Transverse colon (tissue), 4 donors: ENCODE results near the gene PARVA. TPM values are rescaled to one million over a fixed set of nuclear protein-coding genes. Genes with fewer than 3 reads are reported as not detected.

Experiments used
- DNase-seq: peaks from one replicate; pipeline ENCODE4 v3.0.0-alpha.2; 2019
- H3K27ac ChIP-seq, 4 donors: fragments of 200-600 bp; sonication (generic); 2 replicates each; pipeline ENCODE4 v1.5.1; 2016 to 2018; ENCODE audit warnings: inconsistent platforms in 4 of 4
- H3K27me3 ChIP-seq: fragments of 200-600 bp; sonication (generic); 2 replicates; pipeline ENCODE4 v1.5.1; 2017; ENCODE audit warnings: inconsistent platforms
- H3K36me3 ChIP-seq, 4 donors: fragments of 200-600 bp; sonication (generic); 2 replicates each; pipeline ENCODE4 v1.5.1; 2017 to 2019; ENCODE audit warnings: inconsistent platforms in 4 of 4
- H3K4me1 ChIP-seq, 4 donors: fragments of 200-600 bp; sonication (generic); 2 replicates each; pipeline ENCODE4 v1.5.1; 2017 to 2020; ENCODE audit warnings: inconsistent platforms in 4 of 4
- H3K4me3 ChIP-seq, 4 donors: fragments of 200-600 bp; sonication (generic); 1 replicate in 1 of 4; 2 replicates in 3 of 4; pipeline versions ENCODE4 v1.5.1 to v1.6.1; 2017 to 2019; ENCODE audit warnings: inconsistent platforms in 4 of 4
- H3K9me3 ChIP-seq, 2 donors: fragments of 200-600 bp; sonication (generic); 2 replicates each; pipeline ENCODE4 v1.5.1; 2017 to 2019; ENCODE audit warnings: inconsistent platforms in 2 of 2
- CTCF ChIP-seq, 5 experiments: fragments of 200-600 bp in 3 of 5; fragments of 450-650 bp in 2 of 5; sonication (generic) in 3 of 5; IDR thresholded peaks; 1 replicate in 2 of 5; 2 replicates in 3 of 5; pipeline ENCODE4 v1.5.1; 2016 to 2017; ENCODE audit warnings: antibody characterized with exemption in 5 of 5, inconsistent platforms in 3 of 5, mild to moderate bottlenecking in 2 of 5, moderate library complexity in 1 of 5
- EP300 ChIP-seq: sonication (generic); formaldehyde crosslinking; IDR thresholded peaks from one replicate; pipeline ENCODE4 v1.6.1; 2017; ENCODE audit warnings: antibody characterized with exemption, low read depth
- POLR2A ChIP-seq: fragments of 450-650 bp; IDR thresholded peaks from one replicate; pipeline ENCODE4 v1.6.1; 2016; ENCODE audit warnings: antibody characterized with exemption, mild to moderate bottlenecking, moderate library complexity
- POLR2AphosphoS5 ChIP-seq, 3 donors: sonication (generic); formaldehyde crosslinking; IDR thresholded peaks; one replicate each; pipeline ENCODE4 v1.6.1; 2016; ENCODE audit warnings: antibody characterized with exemption in 3 of 3
- WGBS, 2 donors: methylation state at CpG; one replicate each; pipeline ENCODE4 v1.1.5; 2018; ENCODE audit warnings: low coverage in 1 of 2; 5-methylcytosine and 5-hydroxymethylcytosine counted together
- in situ Hi-C, 4 donors: fragments of 200-750 bp; cut with MboI; loops; one replicate each; pipeline versions ENCODE4 v1.15.0 to v1.15.1; 2017; ENCODE audit warnings: low sequenced_read_pairs in 3 of 4, low pct_ligation_motif_present in 1 of 4, low pct_unique_long_range_greater_than_20kb in 1 of 4
- intact Hi-C: fragments of 100-400 bp; cut with DNase I; formaldehyde crosslinking; loops from one replicate; pipeline ENCODE4 v1.15.1; 2023; ENCODE audit warnings: low total_unique reads
- total RNA-seq, 4 donors: library from RNA; depleted of rRNA; stranded (reverse); fragments of >200 nt; gene quantifications; one replicate each; pipeline ENCODE4 v1.1.0, GENCODE V29; 2016

Gene PARVA
- total RNA-seq, 4 donors from 2014 or later: 34.3 to 82.0 (median 45.1) TPM

DNA sequence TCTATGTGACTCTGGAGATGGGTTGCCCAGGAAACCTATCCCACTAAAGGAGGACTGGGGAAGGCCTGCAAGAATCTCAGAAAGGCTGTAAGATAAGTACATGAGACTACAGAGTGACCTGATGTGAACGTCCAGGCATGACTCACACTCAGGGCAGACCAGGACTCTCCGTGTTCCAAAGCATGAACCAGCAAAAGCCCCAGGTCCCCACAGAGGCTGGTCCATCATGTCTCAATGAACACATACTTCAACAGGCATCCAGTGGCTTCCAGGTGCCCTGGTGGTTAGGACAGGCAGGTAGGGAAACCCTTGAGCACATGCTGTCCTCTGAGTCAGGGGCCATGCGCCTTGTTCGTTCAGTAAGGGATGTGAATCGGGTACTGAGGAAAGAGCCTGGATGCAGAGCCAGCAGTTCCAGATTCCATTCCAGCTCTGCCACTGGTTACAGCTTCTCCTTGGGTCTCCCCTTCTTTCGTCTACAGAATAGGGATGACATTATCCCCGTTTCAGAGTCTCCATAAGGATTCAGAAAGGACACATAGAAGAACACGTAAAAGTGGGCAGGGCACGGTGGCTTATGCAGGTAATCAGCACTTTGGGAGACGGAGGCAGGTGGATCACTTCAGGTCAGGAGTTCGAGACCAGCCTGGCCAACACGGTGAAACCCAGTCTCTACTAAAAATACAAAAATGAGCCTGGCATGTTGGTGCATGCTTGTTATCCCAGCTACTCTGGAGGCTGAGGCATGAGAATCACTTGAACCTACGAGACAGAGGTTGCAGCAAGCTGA, 167.8 kb downstream of the PARVA start:
- no peak for TF ChIP-seq CTCF (IDR thresholded peaks at IDR 0.05)
- no peak for TF ChIP-seq EP300
- TF ChIP-seq POLR2A: no peak
- intact Hi-C loops (no loop called here), in situ Hi-C loops (no loop called here)
- 83 to 88% methylated on average over 7 to 13 of the region's 13 CpGs for WGBS, 2 donors
- Histone ChIP-seq H3K27me3 (no peaks in the 10 kb centered on the region), H3K4me3 (no peak overlapping the region), H3K9me3 (no peaks in the 10 kb centered on the region), H3K4me1 (peaks cover 5 to 16% (median 8%) of the 10 kb centered on the region in 4 donors), H3K36me3 (no peaks in the 10 kb centered on the region), H3K27ac (no peak overlapping the region)
- no peak for DNase-seq

DNA sequence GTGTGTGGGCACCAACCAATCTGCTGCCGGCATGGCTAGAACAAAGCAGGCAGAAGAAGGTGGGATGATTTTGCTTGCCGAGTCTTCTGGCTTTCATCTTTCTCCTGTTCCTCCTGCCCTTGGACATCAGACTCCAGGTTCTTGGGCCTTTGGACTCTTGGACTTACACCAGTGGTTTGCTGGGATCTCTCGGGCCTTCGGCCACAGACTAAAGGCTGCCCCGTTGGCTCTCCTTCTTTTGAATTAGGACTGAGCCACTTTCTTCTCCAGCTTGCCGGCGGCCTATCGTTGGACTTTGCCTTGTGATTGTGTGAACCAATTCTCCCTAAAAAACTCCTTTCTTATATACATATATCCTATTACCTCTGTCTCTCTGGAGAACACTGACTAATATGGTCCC, 168.8 kb downstream of the PARVA start:
- no peak overlapping the region for H3K4me3 ChIP-seq
- no peak for DNase-seq
- no peak for TF ChIP-seq POLR2A
- peaks cover 2 to 6% (median 4%) of the 10 kb centered on the region in 4 donors for H3K4me1 ChIP-seq
- no peak overlapping the region for H3K27ac ChIP-seq
- no peaks in the 10 kb centered on the region for H3K36me3 ChIP-seq
- 96 to 100% methylated on average over 1 to 8 of the region's 8 CpGs for WGBS, 2 donors
- in situ Hi-C loops (no loop called here), intact Hi-C loops (no loop called here)
- no peaks in the 10 kb centered on the region for H3K9me3 ChIP-seq
- H3K27me3 ChIP-seq: no peaks in the 10 kb centered on the region

DNA sequence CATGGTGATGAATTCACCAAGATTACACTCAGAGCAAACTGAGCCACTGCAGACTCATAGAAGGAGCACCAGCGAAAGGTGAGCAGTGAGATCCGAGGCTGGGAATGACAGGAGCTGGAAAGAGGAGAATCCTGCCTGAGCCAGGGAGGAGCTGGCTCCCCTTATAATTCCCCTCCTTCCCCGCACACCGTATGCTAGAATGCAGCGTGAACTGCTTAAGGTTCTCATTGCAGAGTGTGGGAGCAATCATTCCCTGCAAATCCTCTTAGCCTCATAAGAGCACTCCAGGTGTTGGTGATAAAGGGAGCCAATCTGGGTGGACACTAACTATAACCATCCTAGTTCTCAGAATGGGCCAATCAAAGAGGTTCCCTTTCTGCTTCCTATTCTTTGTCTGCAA, 169.3 kb downstream of the PARVA start:
- Histone ChIP-seq H3K27me3 (no peaks in the 10 kb centered on the region), H3K27ac (no peak overlapping the region), H3K4me3 (no peak overlapping the region), H3K9me3 (no peaks in the 10 kb centered on the region), H3K4me1 (peaks cover 0 to under 1% (median 0%) of the 10 kb centered on the region in 4 donors), H3K36me3 (no peaks in the 10 kb centered on the region)
- 84 to 100% methylated on average over 2 to 5 of the region's 5 CpGs for WGBS, 2 donors
- in situ Hi-C loops: no loop called here
- DNase-seq: no peak
- TF ChIP-seq EP300: no peak
- intact Hi-C loops: no loop called here

DNA sequence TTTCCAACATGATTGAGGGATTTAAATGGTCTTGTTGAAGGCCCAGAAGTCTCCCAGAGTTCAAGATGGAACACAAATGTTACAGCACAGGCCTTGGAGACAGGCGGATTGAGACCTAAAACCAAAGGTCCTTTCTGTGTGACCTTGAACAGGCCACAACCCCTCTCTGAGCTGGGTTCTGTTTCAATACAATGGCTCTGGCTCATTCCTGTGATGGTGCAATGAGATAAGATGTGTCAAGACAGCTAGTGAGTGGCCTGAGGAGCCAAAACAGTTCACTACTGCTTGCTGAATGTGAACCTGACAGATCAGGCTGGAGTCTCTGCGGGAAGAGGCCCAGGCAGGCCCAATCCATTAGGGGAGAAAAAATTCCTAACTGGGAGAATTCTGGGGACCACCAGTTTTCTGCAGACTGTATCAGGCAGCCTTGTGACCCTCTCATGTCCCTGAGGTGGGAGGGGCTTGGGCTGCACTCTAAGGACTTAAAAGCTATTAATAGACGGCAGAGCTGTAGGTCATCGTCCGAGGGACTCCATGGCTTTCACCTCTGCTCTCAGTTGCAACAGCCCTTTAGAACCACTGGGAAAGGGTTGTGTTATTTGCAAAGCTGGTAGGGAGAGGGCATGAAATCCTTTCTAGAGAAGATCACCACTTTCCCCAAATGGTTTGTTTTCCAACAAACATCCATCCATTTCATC, 170.7 kb downstream of the PARVA start:
- in situ Hi-C loops: no loop called here
- 75 to 82% methylated on average over 4 to 5 of the region's 5 CpGs for WGBS, 2 donors

More for the DNA sequence above, 170.7 kb downstream of the PARVA start:
- TF ChIP-seq CTCF (IDR thresholded peaks at IDR 0.05) (no peak), EP300 (no peak), POLR2AphosphoS5 (IDR thresholded peaks at IDR 0.05) (no peak), POLR2A (no peak)
- H3K4me1 ChIP-seq: no peaks in the 10 kb centered on the region
- H3K27ac ChIP-seq: no peak overlapping the region
- intact Hi-C loops: no loop called here
- H3K4me3 ChIP-seq: no peak overlapping the region
- no peaks in the 10 kb centered on the region for H3K27me3 ChIP-seq
- no peaks in the 10 kb centered on the region for H3K36me3 ChIP-seq
- DNase-seq: no peak
- no peaks in the 10 kb centered on the region for H3K9me3 ChIP-seq
